Measurements from ENCODE around the gene NKPD1. TPM values are rescaled to one million over a fixed set of nuclear protein-coding genes. Genes with fewer than 3 reads are reported as not detected.

NKPD1 gene
- total and polyA plus RNA-seq, 2 donors (not counting 3 experiments of a cell fraction or from before 2014, with no cell fraction given), result 0.04 TPM; not detected in 1

- peaks cover 4% of the 10 kb centered on the region for H3K4me1 ChIP-seq (ENCODE audit: control insufficient read depth, extremely low read depth, insufficient read depth, low read length)
- no peaks in the 10 kb centered on the region for H4K20me1 ChIP-seq (replicated peaks; ENCODE audit: control insufficient read depth, extremely low read depth, insufficient read depth, low read length)
- no peaks in the 10 kb centered on the region for H3K27me3 ChIP-seq (ENCODE audit: control insufficient read depth in 2 of 2, insufficient read depth in 2 of 2, low read length in 2 of 2)
- no peaks in the 10 kb centered on the region for H3K9me3 ChIP-seq (replicated peaks; ENCODE audit: control insufficient read depth, insufficient read depth, low read length)
- FAIRE-seq (peak; percentile 49), DNase-seq (ENCODE audit: low read depth, low spot score) (peak; percentile 73)
- no peak overlapping the region for H3K4me2 ChIP-seq (ENCODE audit: insufficient read depth, low read length)
- dilution Hi-C loops (cut with MboI; ENCODE audit: extremely low pct_ligation_motif_present, low sequenced_read_pairs) (no loop called here), intact Hi-C loops (cut with micrococcal nuclease) (loop anchor here (1.0 kb wide), 2 partner anchors 48 to 138 kb away; no protein-coding TSS in a partner anchor)
- no peak overlapping the region for H2AFZ ChIP-seq (ENCODE audit: low read depth, low read length)
- H3K36me3 ChIP-seq (ENCODE audit: control insufficient read depth in 2 of 2, extremely low read depth in 1 of 2, insufficient read depth in 2 of 2, low read length in 2 of 2), result no peaks in the 10 kb centered on the region
- H3K9ac ChIP-seq (replicated peaks; ENCODE audit: extremely low read depth, insufficient read depth, low read length), result no peak overlapping the region
- ChIA-PET POLR2A (no interaction called here), CTCF (interaction anchor here (0.6 to 5.8 kb wide), 28 partner anchors 11 to 278 kb away, joined by 3 to 102 read pairs (median 4); partner anchors contain the start of gene BLOC1S3)
- H3K27ac ChIP-seq (ENCODE audit: insufficient read depth, low read depth, low read length), result no peak overlapping the region
- H3K4me3 ChIP-seq (replicated peaks in 1 of 3; ENCODE audit: insufficient read depth in 1 of 3, low read depth in 1 of 3, low read length in 3 of 3), result no peak overlapping the region
- BruUV-seq (replicated peaks), result no TSS peak
- no peaks in the 10 kb centered on the region for H3K9me1 ChIP-seq (replicated peaks; ENCODE audit: control insufficient read depth, extremely low read depth, insufficient read depth, low read length)
- peak; percentile 52 to 60 for TF ChIP-seq CTCF (IDR thresholded peaks at IDR 0.05; ENCODE audit: extremely low read depth in 1 of 2, insufficient read depth in 1 of 2, low read depth in 1 of 2, low read length in 2 of 2)
- no peak for TF ChIP-seq EZH2 (IDR thresholded peaks at IDR 0.05; ENCODE audit: borderline replicate concordance, low read depth, low read length, severe bottlenecking)
- no peaks in the 10 kb centered on the region for H3K79me2 ChIP-seq (ENCODE audit: control insufficient read depth, insufficient read depth, low read length)
Observed at GRCh38 chr19:45200568-45200967, 39.8 kb upstream of the NKPD1 start.

GRCh38 chr19:45195764-45196163 is 35.0 kb upstream of the NKPD1 start:
- dilution Hi-C loops (cut with MboI; ENCODE audit: extremely low pct_ligation_motif_present, low sequenced_read_pairs) (no loop called here), intact Hi-C loops (cut with micrococcal nuclease) (no loop called here)
- no peak overlapping the region for H3K4me3 ChIP-seq (replicated peaks in 1 of 3; ENCODE audit: insufficient read depth in 1 of 3, low read depth in 1 of 3, low read length in 3 of 3)

More at GRCh38 chr19:45195764-45196163, 35.0 kb upstream of the NKPD1 start:
- Histone ChIP-seq H3K79me2 (ENCODE audit: control insufficient read depth, insufficient read depth, low read length) (no peaks in the 10 kb centered on the region), H3K27ac (ENCODE audit: insufficient read depth, low read depth, low read length) (no peak overlapping the region), H3K27me3 (ENCODE audit: control insufficient read depth in 2 of 2, insufficient read depth in 2 of 2, low read length in 2 of 2) (no peaks in the 10 kb centered on the region), H3K4me2 (ENCODE audit: insufficient read depth, low read length) (no peak overlapping the region), H3K4me1 (ENCODE audit: control insufficient read depth, extremely low read depth, insufficient read depth, low read length) (peaks cover 5% of the 10 kb centered on the region), H3K9ac (replicated peaks; ENCODE audit: extremely low read depth, insufficient read depth, low read length) (no peak overlapping the region), H2AFZ (ENCODE audit: low read depth, low read length) (no peak overlapping the region), H3K9me1 (replicated peaks; ENCODE audit: control insufficient read depth, extremely low read depth, insufficient read depth, low read length) (no peaks in the 10 kb centered on the region), H4K20me1 (replicated peaks; ENCODE audit: control insufficient read depth, extremely low read depth, insufficient read depth, low read length) (no peaks in the 10 kb centered on the region), H3K9me3 (replicated peaks; ENCODE audit: control insufficient read depth, insufficient read depth, low read length) (no peaks in the 10 kb centered on the region), H3K36me3 (ENCODE audit: control insufficient read depth in 2 of 2, extremely low read depth in 1 of 2, insufficient read depth in 2 of 2, low read length in 2 of 2) (no peaks in the 10 kb centered on the region)
- DNase-seq (ENCODE audit: low read depth, low spot score) (peak; percentile 42), FAIRE-seq (peak; percentile 84)
- TF ChIP-seq MAX (IDR thresholded peaks at IDR 0.05; ENCODE audit: insufficient read depth, insufficient read length) (no peak), FOS (IDR thresholded peaks at IDR 0.05; ENCODE audit: borderline replicate concordance, insufficient read depth, low read length) (peak; percentile 55), JUN (IDR thresholded peaks at IDR 0.05; ENCODE audit: borderline replicate concordance, insufficient read depth, insufficient read length, low read depth) (peak; percentile 60), CTCF (IDR thresholded peaks at IDR 0.05; ENCODE audit: extremely low read depth in 1 of 2, insufficient read depth in 1 of 2, low read depth in 1 of 2, low read length in 2 of 2) (no peak)
- no TSS peak for BruUV-seq (replicated peaks)
- ChIA-PET POLR2A (no interaction called here), CTCF (no interaction called here)

Data from endothelial cell of umbilical vein (primary cell).